Sigmoid colon (tissue), 7 donors: Measurements from ENCODE around the gene UQCC2. TPM values are rescaled to one million over a fixed set of nuclear protein-coding genes. Genes with fewer than 3 reads are reported as not detected.

Experiments used
- DNase-seq: peaks from one replicate; pipeline ENCODE4 v3.0.0-alpha.2; 2019
- H3K27ac ChIP-seq, 4 donors: fragments of 200-600 bp; sonication (generic); one replicate each; pipeline ENCODE4 v1.5.1; 2016 to 2019; ENCODE audit warnings: mild to moderate bottlenecking in 1 of 4
- H3K27me3 ChIP-seq, 3 donors: fragments of 200-600 bp; sonication (generic); one replicate each; pipeline ENCODE4 v1.5.1; 2019; ENCODE audit warnings: mild to moderate bottlenecking in 1 of 3
- H3K36me3 ChIP-seq, 4 donors: fragments of 200-600 bp; sonication (generic); one replicate each; pipeline ENCODE4 v1.5.1; 2016 to 2019
- H3K4me1 ChIP-seq, 4 donors: fragments of 200-600 bp; sonication (generic); one replicate each; pipeline ENCODE4 v1.5.1; 2017 to 2019
- H3K4me3 ChIP-seq, 4 donors: fragments of 200-600 bp; sonication (generic); one replicate each; pipeline ENCODE4 v1.5.1; 2017 to 2019; ENCODE audit warnings: mild to moderate bottlenecking in 2 of 4, moderate library complexity in 1 of 4
- H3K9me3 ChIP-seq, 4 donors: fragments of 200-600 bp in 3 of 4; sonication (generic) in 3 of 4; one replicate each; pipeline versions ENCODE4 v1.5.1 to v1.6.1; 2013 to 2019
- EP300 ChIP-seq, 4 donors: sonication (generic); formaldehyde crosslinking; IDR thresholded peaks; one replicate each; pipeline ENCODE4 v1.6.1; 2017; ENCODE audit warnings: antibody characterized with exemption in 4 of 4
- POLR2A ChIP-seq, 2 donors: fragments of 450-650 bp; IDR thresholded peaks; one replicate each; pipeline ENCODE4 v1.6.1; 2016; ENCODE audit warnings: antibody characterized with exemption in 2 of 2, mild to moderate bottlenecking in 2 of 2, moderate library complexity in 2 of 2
- POLR2AphosphoS5 ChIP-seq, 4 donors: sonication (generic); formaldehyde crosslinking; IDR thresholded peaks; one replicate each; pipeline ENCODE4 v1.6.1; 2017; ENCODE audit warnings: antibody characterized with exemption in 4 of 4
- WGBS, 2 donors: extraction: QIAGEN DNeasy Blood & Tissue Kit; methylation state at CpG; one replicate each; pipeline ENCODE4 v1.1.7; 2013; 5-methylcytosine and 5-hydroxymethylcytosine counted together
- intact Hi-C: fragments of 100-400 bp; cut with DNase I; formaldehyde crosslinking; loops from one replicate; pipeline ENCODE4 v1.15.1; 2023
- polyA plus RNA-seq, 3 donors: library from polyadenylated mRNA; stranded (reverse); fragments of 200-250 nt; gene quantifications; one replicate each; pipeline ENCODE4 v1.2.3, GENCODE V29; 2013
- total RNA-seq, 4 donors: library from RNA; depleted of rRNA; stranded (reverse); fragments of >200 nt; gene quantifications; one replicate each; pipeline ENCODE4 v1.1.0, GENCODE V29; 2016
- TF ChIP-seq, protein P1 (sequence below), 4 experiments: fragments of 450-650 bp in 3 of 4; fragments of 200-600 bp in 1 of 4; IDR thresholded peaks; one replicate each; pipeline ENCODE4 v1.5.1; 2016 to 2019; ENCODE audit warnings: antibody characterized with exemption in 4 of 4, mild to moderate bottlenecking in 3 of 4, moderate library complexity in 2 of 4
- donor health status: healthy with polysubstance abuse.
- donor health status: Bipolar disorder and iron deficiency.
- donor health status: healthy.

The UQCC2 gene
- total and polyA plus RNA-seq, 7 donors: 9.5 to 90.9 (median 34.9) TPM

DNA sequence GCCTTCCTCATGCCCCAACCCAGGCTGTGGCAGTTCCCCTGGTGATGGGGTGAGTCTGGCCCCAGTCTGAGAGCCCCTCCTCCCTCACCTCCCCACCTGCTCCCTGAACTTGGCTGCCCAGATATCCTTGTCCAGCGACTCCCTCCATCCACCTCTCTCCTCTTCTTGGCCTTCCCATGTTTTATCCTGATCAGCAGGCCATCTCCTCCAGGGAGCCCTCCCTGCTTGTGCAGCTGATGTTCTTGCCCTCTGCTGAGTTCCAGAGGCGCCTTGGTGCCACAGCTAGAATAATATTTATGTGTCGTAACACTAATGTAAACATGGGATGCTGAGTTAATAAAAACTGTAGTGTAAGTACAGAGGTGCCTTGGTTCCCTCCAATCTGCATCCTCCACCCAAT is 45.6 kb upstream of the UQCC2 start:
- WGBS, 2 donors: 58 to 82% methylated on average over 3 of the region's 3 CpGs
- intact Hi-C loops: no loop called here

DNA sequence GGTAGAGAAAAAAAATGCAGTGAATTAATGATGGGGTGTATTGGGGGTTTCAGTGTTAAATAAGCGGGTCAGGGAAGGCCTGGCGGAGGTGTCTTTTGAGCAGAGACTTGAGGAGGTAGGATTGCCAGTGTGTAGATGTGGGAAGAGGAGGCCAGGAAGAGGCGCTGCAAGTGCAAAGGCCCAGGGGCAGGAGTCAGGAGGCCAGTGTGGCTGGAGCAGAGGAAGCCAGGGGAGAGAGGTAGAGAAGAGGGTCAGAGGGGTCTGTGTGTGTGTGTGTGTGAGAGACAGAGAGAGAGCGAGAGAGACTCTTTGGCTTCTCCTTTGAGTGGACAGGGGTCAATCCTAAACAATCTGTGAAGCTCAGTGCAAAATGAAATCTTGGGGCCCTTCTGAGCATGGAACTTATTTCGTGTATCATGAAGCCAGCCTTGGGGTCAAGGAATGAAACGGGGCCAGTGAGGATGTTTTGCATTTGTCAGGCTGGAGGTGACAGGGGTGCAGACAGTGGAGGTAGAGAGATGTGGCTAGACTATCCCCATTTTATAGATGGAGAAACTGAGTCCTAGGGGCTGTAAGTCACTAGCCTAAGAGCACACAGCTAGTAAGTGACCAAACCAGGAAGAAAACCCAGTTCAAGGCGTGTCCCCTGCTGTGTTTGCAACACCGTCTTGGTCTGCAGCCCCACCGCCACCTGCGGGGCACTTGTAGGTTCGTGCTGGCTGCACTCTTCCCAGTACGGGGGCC is 44.9 kb upstream of the UQCC2 start:
- DNase-seq: no peak
- H3K36me3 ChIP-seq: no peaks in the 10 kb centered on the region
- 65 to 84% methylated on average over 12 of the region's 12 CpGs for WGBS, 2 donors
- H3K4me1 ChIP-seq: peaks cover 0 to 11% (median 5%) of the 10 kb centered on the region in 4 donors
- no peaks in the 10 kb centered on the region for H3K9me3 ChIP-seq
- H3K27me3 ChIP-seq: no peaks in the 10 kb centered on the region
- no peak for TF ChIP-seq POLR2AphosphoS5 (IDR thresholded peaks at IDR 0.05)
- TF ChIP-seq EP300 (IDR thresholded peaks at IDR 0.05): no peak
- TF ChIP-seq POLR2A (IDR thresholded peaks at IDR 0.05): no peak
- TF ChIP-seq, protein P1, sequence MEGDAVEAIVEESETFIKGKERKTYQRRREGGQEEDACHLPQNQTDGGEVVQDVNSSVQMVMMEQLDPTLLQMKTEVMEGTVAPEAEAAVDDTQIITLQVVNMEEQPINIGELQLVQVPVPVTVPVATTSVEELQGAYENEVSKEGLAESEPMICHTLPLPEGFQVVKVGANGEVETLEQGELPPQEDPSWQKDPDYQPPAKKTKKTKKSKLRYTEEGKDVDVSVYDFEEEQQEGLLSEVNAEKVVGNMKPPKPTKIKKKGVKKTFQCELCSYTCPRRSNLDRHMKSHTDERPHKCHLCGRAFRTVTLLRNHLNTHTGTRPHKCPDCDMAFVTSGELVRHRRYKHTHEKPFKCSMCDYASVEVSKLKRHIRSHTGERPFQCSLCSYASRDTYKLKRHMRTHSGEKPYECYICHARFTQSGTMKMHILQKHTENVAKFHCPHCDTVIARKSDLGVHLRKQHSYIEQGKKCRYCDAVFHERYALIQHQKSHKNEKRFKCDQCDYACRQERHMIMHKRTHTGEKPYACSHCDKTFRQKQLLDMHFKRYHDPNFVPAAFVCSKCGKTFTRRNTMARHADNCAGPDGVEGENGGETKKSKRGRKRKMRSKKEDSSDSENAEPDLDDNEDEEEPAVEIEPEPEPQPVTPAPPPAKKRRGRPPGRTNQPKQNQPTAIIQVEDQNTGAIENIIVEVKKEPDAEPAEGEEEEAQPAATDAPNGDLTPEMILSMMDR (IDR thresholded peaks at IDR 0.05): no peak
- H3K27ac ChIP-seq: no peak overlapping the region
- no peak overlapping the region for H3K4me3 ChIP-seq
- intact Hi-C loops: no loop called here

More for the DNA sequence above, 45.6 kb upstream of the UQCC2 start:
- Histone ChIP-seq H3K27ac (no peak overlapping the region), H3K4me1 (peaks cover 0 to 19% (median 12%) of the 10 kb centered on the region in 4 donors), H3K27me3 (no peaks in the 10 kb centered on the region), H3K9me3 (no peaks in the 10 kb centered on the region), H3K36me3 (no peaks in the 10 kb centered on the region), H3K4me3 (no peak overlapping the region)
- TF ChIP-seq, protein P1 (IDR thresholded peaks at IDR 0.05): no peak
- no peak for TF ChIP-seq POLR2AphosphoS5 (IDR thresholded peaks at IDR 0.05)
- DNase-seq: no peak

DNA sequence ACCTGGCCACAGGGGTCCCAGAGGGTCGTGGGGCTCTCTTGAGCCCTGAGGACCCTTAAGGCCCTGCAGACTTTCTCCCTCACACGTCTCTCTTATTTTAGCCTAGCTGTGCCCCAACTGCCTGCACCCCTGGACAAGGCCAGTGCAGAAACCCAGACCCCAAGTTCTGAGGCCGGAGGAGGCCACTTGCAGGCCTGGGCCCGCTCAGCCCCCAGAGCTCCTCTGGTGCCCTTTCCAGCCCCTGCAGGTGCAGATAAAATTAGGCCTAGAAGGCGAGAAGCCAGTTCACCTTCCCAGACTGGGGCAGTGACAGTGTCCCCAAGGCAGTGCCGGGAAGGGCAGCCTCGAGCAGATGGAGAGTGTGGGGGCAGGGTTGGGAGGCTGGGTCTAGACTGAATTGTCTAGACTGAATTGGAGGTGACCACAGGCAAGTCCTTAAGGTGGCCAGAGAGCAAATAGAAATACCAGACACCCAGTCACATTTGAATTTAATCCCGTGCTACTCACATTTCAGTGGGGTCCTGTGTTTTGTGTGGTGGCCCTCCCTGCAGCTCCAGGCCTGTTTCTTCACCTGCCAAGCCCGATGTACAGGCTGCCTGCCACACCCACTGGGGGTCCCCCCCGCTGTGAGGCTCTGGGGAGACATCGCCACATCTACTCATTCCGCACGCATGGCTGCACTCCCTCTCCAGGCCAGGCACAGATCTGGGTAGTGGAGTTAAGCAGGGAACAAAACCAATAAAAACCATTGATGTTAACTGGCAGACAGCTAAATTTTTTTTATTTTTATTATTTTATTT is 43.8 kb upstream of the UQCC2 start:
- Histone ChIP-seq H3K4me1 (peaks cover 0 to 6% (median 2%) of the 10 kb centered on the region in 4 donors), H3K27ac (no peak overlapping the region), H3K4me3 (no peak overlapping the region), H3K36me3 (no peaks in the 10 kb centered on the region), H3K27me3 (no peaks in the 10 kb centered on the region), H3K9me3 (no peaks in the 10 kb centered on the region)
- no peak for DNase-seq
- no peak for TF ChIP-seq EP300 (IDR thresholded peaks at IDR 0.05)
- no peak for TF ChIP-seq POLR2A (IDR thresholded peaks at IDR 0.05)
- no peak for TF ChIP-seq POLR2AphosphoS5 (IDR thresholded peaks at IDR 0.05)
- TF ChIP-seq, protein P1 (IDR thresholded peaks at IDR 0.05): no peak
- intact Hi-C loops: no loop called here
- 78 to 82% methylated on average over 13 of the region's 13 CpGs for WGBS, 2 donors

DNA sequence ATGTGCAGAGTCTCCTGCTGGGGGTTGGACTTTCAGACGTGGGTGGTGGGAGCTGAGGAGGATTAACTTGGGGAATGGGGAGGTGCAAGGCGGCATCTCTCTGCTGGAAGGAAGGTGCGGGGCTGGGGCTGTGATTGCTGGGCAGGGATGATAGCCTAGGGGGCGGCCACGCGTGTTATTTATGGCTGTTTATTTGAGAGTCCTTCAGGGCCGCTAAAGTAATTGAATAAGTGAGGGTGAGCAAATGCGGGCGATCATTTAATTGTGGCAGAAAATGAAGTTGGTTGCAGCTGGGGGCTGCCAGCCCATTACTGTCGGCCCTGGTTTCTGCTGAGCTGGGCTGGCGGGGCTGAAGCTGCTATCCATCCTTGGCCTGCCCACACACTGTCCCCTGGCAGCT is 42.7 kb upstream of the UQCC2 start:
- no peaks in the 10 kb centered on the region for H3K27me3 ChIP-seq
- H3K4me1 ChIP-seq: peaks cover 0 to 6% (median 2%) of the 10 kb centered on the region in 4 donors
- no peaks in the 10 kb centered on the region for H3K9me3 ChIP-seq
- intact Hi-C loops: no loop called here
- no peak for TF ChIP-seq POLR2AphosphoS5 (IDR thresholded peaks at IDR 0.05)
- no peak for TF ChIP-seq POLR2A (IDR thresholded peaks at IDR 0.05)
- TF ChIP-seq, protein P1 (IDR thresholded peaks at IDR 0.05): no peak
- no peak for TF ChIP-seq EP300 (IDR thresholded peaks at IDR 0.05)
- 89 to 90% methylated on average over 11 of the region's 11 CpGs for WGBS, 2 donors
- DNase-seq: no peak
- H3K4me3 ChIP-seq: no peak overlapping the region
- no peak overlapping the region for H3K27ac ChIP-seq
- no peaks in the 10 kb centered on the region for H3K36me3 ChIP-seq
